Measurements from ENCODE around the gene BRD9.

GRCh38 chr5:909994-910768 is 17.6 kb upstream of the BRD9 start:
- TF ChIP-seq, protein P1, sequence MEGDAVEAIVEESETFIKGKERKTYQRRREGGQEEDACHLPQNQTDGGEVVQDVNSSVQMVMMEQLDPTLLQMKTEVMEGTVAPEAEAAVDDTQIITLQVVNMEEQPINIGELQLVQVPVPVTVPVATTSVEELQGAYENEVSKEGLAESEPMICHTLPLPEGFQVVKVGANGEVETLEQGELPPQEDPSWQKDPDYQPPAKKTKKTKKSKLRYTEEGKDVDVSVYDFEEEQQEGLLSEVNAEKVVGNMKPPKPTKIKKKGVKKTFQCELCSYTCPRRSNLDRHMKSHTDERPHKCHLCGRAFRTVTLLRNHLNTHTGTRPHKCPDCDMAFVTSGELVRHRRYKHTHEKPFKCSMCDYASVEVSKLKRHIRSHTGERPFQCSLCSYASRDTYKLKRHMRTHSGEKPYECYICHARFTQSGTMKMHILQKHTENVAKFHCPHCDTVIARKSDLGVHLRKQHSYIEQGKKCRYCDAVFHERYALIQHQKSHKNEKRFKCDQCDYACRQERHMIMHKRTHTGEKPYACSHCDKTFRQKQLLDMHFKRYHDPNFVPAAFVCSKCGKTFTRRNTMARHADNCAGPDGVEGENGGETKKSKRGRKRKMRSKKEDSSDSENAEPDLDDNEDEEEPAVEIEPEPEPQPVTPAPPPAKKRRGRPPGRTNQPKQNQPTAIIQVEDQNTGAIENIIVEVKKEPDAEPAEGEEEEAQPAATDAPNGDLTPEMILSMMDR (IDR thresholded peaks at IDR 0.05; ENCODE audit: extremely low read depth in 1 of 2, insufficient read depth in 1 of 2, low read depth in 1 of 2, low read length in 2 of 2) = no peak
- TF ChIP-seq JUN (IDR thresholded peaks at IDR 0.05; ENCODE audit: borderline replicate concordance, insufficient read depth, insufficient read length, low read depth) = no peak
- TF ChIP-seq, protein P2, sequence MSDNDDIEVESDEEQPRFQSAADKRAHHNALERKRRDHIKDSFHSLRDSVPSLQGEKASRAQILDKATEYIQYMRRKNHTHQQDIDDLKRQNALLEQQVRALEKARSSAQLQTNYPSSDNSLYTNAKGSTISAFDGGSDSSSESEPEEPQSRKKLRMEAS (IDR thresholded peaks at IDR 0.05; ENCODE audit: insufficient read depth, insufficient read length) = no peak
- TF ChIP-seq EZH2 (IDR thresholded peaks at IDR 0.05; ENCODE audit: borderline replicate concordance, low read depth, low read length, severe bottlenecking) = no peak
- TF ChIP-seq MYC (IDR thresholded peaks at IDR 0.05; ENCODE audit: low read depth, low read length) = no peak
- no peak for TF ChIP-seq POLR2AphosphoS5 (IDR thresholded peaks at IDR 0.05; ENCODE audit: insufficient read depth, low read depth, low read length)
- TF ChIP-seq POLR2A (IDR thresholded peaks at IDR 0.05; ENCODE audit: low read depth, low read length) = no peak
- TF ChIP-seq GATA2 (IDR thresholded peaks at IDR 0.05; ENCODE audit: insufficient read depth, insufficient read length, low read depth, low read length) = no peak
- TF ChIP-seq FOS (IDR thresholded peaks at IDR 0.05; ENCODE audit: borderline replicate concordance, insufficient read depth, low read length) = no peak

Data from endothelial cell of umbilical vein (primary cell).